HS-27A (cell line): Measurements from ENCODE around the gene STXBP6.

Experiments
- DNase-seq: peaks from one replicate; pipeline ENCODE4 v3.0.0-alpha.2; 2012; ENCODE audit warnings: low read depth, missing footprints

The STXBP6 gene

GRCh38 chr14:25049568-25050268 is at the start of gene STXBP6:
TSS of gene STXBP6 (minus strand) at chr14:25050147. CDS start at chr14:24974818, 75,329 bp downstream.
- DNase-seq: no peak

- DNase-seq: no peak
These were observed 47.2 kb upstream of the STXBP6 start for GRCh38 chr14:25097120-25097519.

- DNase-seq: no peak
These were observed 45.9 kb upstream of the STXBP6 start for GRCh38 chr14:25095736-25096437.

- no peak for DNase-seq
These were observed 44.4 kb upstream of the STXBP6 start for GRCh38 chr14:25094171-25094907.

GRCh38 chr14:25092258-25092740 is 42.4 kb upstream of the STXBP6 start:
- no peak for DNase-seq

GRCh38 chr14:25090716-25091454 is 40.9 kb upstream of the STXBP6 start:
- DNase-seq: peak; percentile 73

- DNase-seq: no peak
These were observed 40.3 kb upstream of the STXBP6 start for GRCh38 chr14:25090256-25090655.

GRCh38 chr14:25089496-25089895 is 39.5 kb upstream of the STXBP6 start:
- no peak for DNase-seq

- DNase-seq: no peak
These were observed 37.0 kb upstream of the STXBP6 start for GRCh38 chr14:25086821-25087396.

GRCh38 chr14:25086081-25086480 is 36.1 kb upstream of the STXBP6 start:
- no peak for DNase-seq

- no peak for DNase-seq
These were observed 30.7 kb upstream of the STXBP6 start for GRCh38 chr14:25080682-25081081.

- no peak for DNase-seq
These were observed 29.4 kb upstream of the STXBP6 start for GRCh38 chr14:25079311-25079710.

- no peak for DNase-seq
These were observed 24.2 kb upstream of the STXBP6 start for GRCh38 chr14:25074099-25074685.

- DNase-seq: no peak
These were observed 19.9 kb upstream of the STXBP6 start for GRCh38 chr14:25069879-25070278.

- no peak for DNase-seq
These were observed 17.7 kb upstream of the STXBP6 start for GRCh38 chr14:25067600-25067999.

GRCh38 chr14:25062022-25062321 is 12.0 kb upstream of the STXBP6 start:
- no peak for DNase-seq

GRCh38 chr14:25056688-25057078 is 6.7 kb upstream of the STXBP6 start:
- no peak for DNase-seq

- no peak for DNase-seq
These were observed 6.2 kb upstream of the STXBP6 start for GRCh38 chr14:25055992-25056687.

GRCh38 chr14:25055005-25055404 is 5.1 kb upstream of the STXBP6 start:
- DNase-seq: no peak

- no peak for DNase-seq
These were observed 3.6 kb upstream of the STXBP6 start for GRCh38 chr14:25053585-25053984.

GRCh38 chr14:25052921-25053320 is 3.0 kb upstream of the STXBP6 start:
- DNase-seq: no peak
